SU-DHL-6 (cell line): Measurements from ENCODE around the gene GLI3.

Source experiments
- H2AFZ ChIP-seq: fragments of 200-600 bp; sonication (generic); 2 replicates; pipeline ENCODE4 v1.6.1; 2014; ENCODE audit warnings: low read depth, mild to moderate bottlenecking, moderate library complexity, mixed read lengths, antibody characterized with exemption, low read length; ENCODE audit not compliant: severe bottlenecking
- H3F3A ChIP-seq: fragments of 200-600 bp; shearing (Covaris generic); 2 replicates; pipeline ENCODE4 v1.6.0; 2016; ENCODE audit warnings: antibody characterized with exemption, mild to moderate bottlenecking; ENCODE audit not compliant: insufficient read depth
- H3K27ac ChIP-seq: fragments of 200-600 bp; sonication (generic); 2 replicates; pipeline ENCODE4 v1.5.1; 2016; ENCODE audit warnings: low read depth, mild to moderate bottlenecking, low read length, moderate library complexity, mixed read lengths
- H3K27me3 ChIP-seq: fragments of 200-600 bp; sonication (generic), shearing (Covaris generic); 2 replicates; pipeline ENCODE4 v1.6.0; 2014; ENCODE audit warnings: mild to moderate bottlenecking, low read length
- H3K36me3 ChIP-seq: fragments of 200-600 bp; sonication (generic); 2 replicates; pipeline ENCODE4 v1.6.1; 2014; ENCODE audit warnings: mild to moderate bottlenecking, low read length, mixed read lengths
- H3K4me2 ChIP-seq: fragments of 300-600, 200-600 bp; shearing (Covaris generic), sonication (generic); 2 replicates; pipeline ENCODE4 v1.6.0; 2014; ENCODE audit warnings: low read length, low read depth, mild to moderate bottlenecking; ENCODE audit not compliant: poor library complexity, severe bottlenecking
- H3K4me3 ChIP-seq: fragments of 200-600 bp; sonication (generic); 2 replicates; pipeline ENCODE4 v1.5.1; 2014; ENCODE audit warnings: antibody characterized with exemption, low read length, mild to moderate bottlenecking, mixed read lengths; ENCODE audit not compliant: insufficient read depth, poor library complexity, severe bottlenecking
- H3K79me2 ChIP-seq: fragments of 200-600 bp; sonication (generic); 2 replicates; pipeline ENCODE4 v1.6.1; 2014; ENCODE audit warnings: mild to moderate bottlenecking, low read length, moderate library complexity; ENCODE audit not compliant: insufficient read depth
- H3K9ac ChIP-seq: fragments of 200-600 bp; sonication (generic); 2 replicates; pipeline ENCODE4 v1.7.0; 2014; ENCODE audit warnings: mild to moderate bottlenecking, low read length
- H3K9me2 ChIP-seq: fragments of 200-600 bp; sonication (generic); replicated peaks from 2 replicates; pipeline ENCODE4 v1.6.1; 2014; ENCODE audit warnings: low read length; ENCODE audit not compliant: insufficient read depth
- H3K9me3 ChIP-seq: fragments of 200-600 bp; sonication (generic); 2 replicates; pipeline ENCODE4 v1.6.1; 2014; ENCODE audit warnings: low read length, mixed read lengths; ENCODE audit not compliant: insufficient read depth
- H4K20me1 ChIP-seq: fragments of 200-600 bp; sonication (generic); 2 replicates; pipeline ENCODE4 v1.6.1; 2014; ENCODE audit warnings: low read depth, mild to moderate bottlenecking, antibody characterized with exemption, low read length, moderate library complexity, mixed read lengths
- CTCF ChIP-seq: fragments of 200-600 bp; sonication (generic); IDR thresholded peaks from one replicate; pipeline ENCODE4 v1.5.1; 2017; ENCODE audit warnings: antibody characterized with exemption, mild to moderate bottlenecking, low read length, moderate library complexity; ENCODE audit not compliant: insufficient read depth, poor library complexity, severe bottlenecking
- EZH2phosphoT487 ChIP-seq: fragments of 200-600 bp; sonication (generic), shearing (Covaris generic); conservative IDR thresholded peaks from 2 replicates; pipeline ENCODE4 v1.6.1; 2018; ENCODE audit warnings: mild to moderate bottlenecking, antibody characterized with exemption, low read length, moderate library complexity, mixed read lengths

GLI3 gene

GRCh38 chr7:42022791-42023190, 214.2 kb downstream of the GLI3 start:
- Histone ChIP-seq H3K9me2 (no peaks in the 10 kb centered on the region), H3K36me3 (no peaks in the 10 kb centered on the region), H4K20me1 (no peaks in the 10 kb centered on the region), H2AFZ (no peak overlapping the region), H3K4me3 (no peak overlapping the region), H3K9ac (no peak overlapping the region), H3K27ac (no peak overlapping the region), H3K27me3 (no peaks in the 10 kb centered on the region), H3K4me2 (no peak overlapping the region), H3K79me2 (no peaks in the 10 kb centered on the region), H3F3A (no peaks in the 10 kb centered on the region), H3K9me3 (no peaks in the 10 kb centered on the region)
- TF ChIP-seq EZH2phosphoT487 = no peak

GRCh38 chr7:42022056-42022455, 215.0 kb downstream of the GLI3 start:
- no peak overlapping the region for H3K9ac ChIP-seq
- no peaks in the 10 kb centered on the region for H3K36me3 ChIP-seq
- no peaks in the 10 kb centered on the region for H3K79me2 ChIP-seq
- H3K27me3 ChIP-seq = no peaks in the 10 kb centered on the region
- TF ChIP-seq EZH2phosphoT487 = no peak
- no peak for TF ChIP-seq CTCF
- no peak overlapping the region for H3K27ac ChIP-seq
- H3K4me3 ChIP-seq = no peak overlapping the region
- H3K4me2 ChIP-seq = no peak overlapping the region
- no peaks in the 10 kb centered on the region for H3F3A ChIP-seq
- H4K20me1 ChIP-seq = no peaks in the 10 kb centered on the region
- no peaks in the 10 kb centered on the region for H3K9me3 ChIP-seq
- no peaks in the 10 kb centered on the region for H3K9me2 ChIP-seq
- no peak overlapping the region for H2AFZ ChIP-seq

- no peak for TF ChIP-seq CTCF
- TF ChIP-seq EZH2phosphoT487 = no peak
- H3K79me2 ChIP-seq = no peaks in the 10 kb centered on the region
- H3K27me3 ChIP-seq = no peaks in the 10 kb centered on the region
- no peak overlapping the region for H3K4me2 ChIP-seq
- H3K9ac ChIP-seq = no peak overlapping the region
- no peaks in the 10 kb centered on the region for H3F3A ChIP-seq
- H3K9me2 ChIP-seq = no peaks in the 10 kb centered on the region
- H3K4me3 ChIP-seq = no peak overlapping the region
- no peak overlapping the region for H2AFZ ChIP-seq
- H3K9me3 ChIP-seq = no peaks in the 10 kb centered on the region
- no peaks in the 10 kb centered on the region for H4K20me1 ChIP-seq
- H3K36me3 ChIP-seq = no peaks in the 10 kb centered on the region
- no peak overlapping the region for H3K27ac ChIP-seq
Observed at GRCh38 chr7:42021631-42022030, 215.4 kb downstream of the GLI3 start.

GRCh38 chr7:42020061-42020460, 216.9 kb downstream of the GLI3 start:
- no peak overlapping the region for H3K4me2 ChIP-seq

More at GRCh38 chr7:42020061-42020460, 216.9 kb downstream of the GLI3 start:
- no peaks in the 10 kb centered on the region for H3F3A ChIP-seq
- H2AFZ ChIP-seq = no peak overlapping the region
- H3K4me3 ChIP-seq = no peak overlapping the region
- H3K9ac ChIP-seq = no peak overlapping the region
- no peaks in the 10 kb centered on the region for H3K36me3 ChIP-seq
- H4K20me1 ChIP-seq = no peaks in the 10 kb centered on the region
- H3K9me2 ChIP-seq = no peaks in the 10 kb centered on the region
- no peak overlapping the region for H3K27ac ChIP-seq
- TF ChIP-seq CTCF = no peak
- TF ChIP-seq EZH2phosphoT487 = no peak
- H3K9me3 ChIP-seq = no peaks in the 10 kb centered on the region
- H3K79me2 ChIP-seq = no peaks in the 10 kb centered on the region
- no peaks in the 10 kb centered on the region for H3K27me3 ChIP-seq
